Right renal pelvis (tissue), 4 donors: ENCODE results near the gene CLEC4G. TPM values are rescaled to one million over a fixed set of nuclear protein-coding genes. Genes with fewer than 3 reads are reported as not detected.

Experiments used
- DNase-seq, 4 donors: peaks; one replicate each; pipeline ENCODE4 v3.0.0-alpha.2; 2013; ENCODE audit warnings: low read depth in 4 of 4, low spot score in 3 of 4, missing footprints in 1 of 4
- polyA plus RNA-seq, 4 donors: library from polyadenylated mRNA; unstranded; fragments of 120-200 nt; gene quantifications; one replicate each; pipeline ENCODE4 v1.2.1, GENCODE V29; 2013; ENCODE audit not compliant: insufficient read length in 4 of 4

Gene CLEC4G
- polyA plus RNA-seq, 4 donors, result 0.13 TPM; not detected in 3

DNA sequence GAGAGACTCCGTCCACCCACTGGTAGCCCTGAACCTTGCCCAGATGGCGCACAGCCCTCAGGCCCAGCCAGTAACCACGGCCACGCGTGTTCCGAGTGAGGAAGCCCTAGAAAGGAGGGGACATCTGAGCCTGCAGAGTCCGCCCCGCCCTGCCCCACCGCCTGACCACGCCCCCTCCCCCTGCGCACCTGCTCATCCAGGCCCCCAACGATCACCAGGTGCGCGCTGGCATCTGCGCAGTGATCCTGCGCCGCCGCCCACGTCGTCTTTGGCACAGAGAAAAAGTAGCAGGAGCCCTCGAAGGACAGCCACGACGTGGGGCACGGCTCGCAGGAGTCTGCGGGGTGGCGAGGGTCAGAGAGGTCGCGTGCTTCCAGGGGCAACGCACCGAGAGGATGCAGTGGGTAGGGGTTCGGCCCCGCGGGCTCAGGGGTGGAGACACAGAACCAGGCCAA is 2.1 kb downstream of the CLEC4G start:
- DNase-seq, result no peak

DNA sequence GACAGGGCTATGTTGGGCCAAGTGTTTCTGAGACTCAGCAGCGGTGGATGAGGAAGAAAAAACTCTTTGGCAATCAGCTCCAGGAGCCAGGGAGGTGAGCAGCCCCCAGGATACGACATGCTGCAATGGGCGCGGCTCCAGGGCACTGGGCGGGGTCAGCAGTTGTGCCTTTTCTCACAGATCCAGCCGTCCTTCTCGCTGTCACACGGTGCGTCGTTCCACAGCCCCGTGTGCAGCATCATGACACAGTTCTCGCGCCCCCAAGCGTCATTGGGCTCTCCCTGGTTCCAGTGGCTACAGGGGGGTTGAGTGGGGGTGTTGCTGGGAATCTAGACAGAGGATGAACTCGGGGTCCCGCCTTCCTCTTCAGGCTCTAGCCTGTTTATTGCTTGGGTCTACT is 2.7 kb downstream of the CLEC4G start:
- DNase-seq, result no peak

DNA sequence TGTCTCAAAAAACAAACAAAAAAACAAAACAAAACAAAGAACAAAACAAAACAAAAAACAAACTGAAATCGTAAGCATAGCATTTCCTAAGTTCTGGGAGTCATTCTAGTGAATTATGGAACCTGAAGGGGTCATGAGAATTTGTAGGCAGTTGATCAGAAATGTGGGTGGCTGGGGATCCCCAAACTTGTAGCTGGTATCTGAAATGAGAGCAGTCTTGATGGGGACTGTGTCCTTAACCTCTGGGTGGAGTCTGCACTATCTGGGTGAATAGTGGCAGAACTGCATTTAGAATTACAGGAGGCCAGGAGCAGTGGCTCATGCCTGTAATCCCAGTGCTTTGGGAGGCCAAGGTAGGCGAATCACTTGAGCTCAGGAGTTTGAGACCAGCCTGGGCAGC is 6.1 kb downstream of the CLEC4G start:
- no peak for DNase-seq

DNA sequence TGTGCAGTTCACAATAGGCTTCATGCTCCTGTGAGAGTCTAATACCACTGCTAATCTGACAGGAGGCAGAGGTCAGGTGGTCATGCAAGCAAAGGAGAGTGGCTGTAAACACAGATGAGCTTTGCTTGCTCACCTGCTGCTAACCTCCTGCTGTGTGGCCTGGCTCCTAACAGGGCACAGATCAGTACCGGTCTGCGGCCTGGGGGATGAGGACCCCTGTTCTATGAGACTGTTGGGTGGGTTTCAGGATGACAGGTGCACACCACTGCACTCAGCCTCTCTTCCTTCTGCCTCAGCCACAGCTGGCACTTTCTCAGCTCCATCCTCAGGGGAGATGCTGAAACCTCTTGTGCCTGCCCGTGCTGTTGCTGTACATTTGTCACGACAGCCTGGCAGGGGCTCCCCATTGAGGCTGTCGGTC is 9.7 kb downstream of the CLEC4G start:
- DNase-seq, result no peak

DNA sequence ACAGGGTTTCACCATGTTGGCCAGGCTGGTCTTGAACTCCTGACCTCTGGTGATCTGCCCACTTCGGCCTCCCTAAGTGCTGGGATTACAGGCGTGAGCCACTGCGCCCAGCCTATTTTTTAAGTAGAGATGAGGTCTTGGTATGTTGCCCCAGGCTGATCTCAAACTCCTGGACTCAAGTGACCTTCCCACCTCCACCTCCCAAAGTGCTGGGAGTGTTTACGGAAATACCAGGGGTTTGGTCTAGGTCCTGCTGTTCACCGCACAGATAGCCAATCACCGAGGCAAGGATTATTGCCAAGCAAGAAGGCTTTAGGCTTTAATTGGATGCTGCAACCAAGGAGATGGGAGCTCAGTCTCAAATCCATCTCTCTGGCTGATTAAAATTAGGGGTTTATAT is 11.6 kb downstream of the CLEC4G start:
- no peak for DNase-seq

DNA sequence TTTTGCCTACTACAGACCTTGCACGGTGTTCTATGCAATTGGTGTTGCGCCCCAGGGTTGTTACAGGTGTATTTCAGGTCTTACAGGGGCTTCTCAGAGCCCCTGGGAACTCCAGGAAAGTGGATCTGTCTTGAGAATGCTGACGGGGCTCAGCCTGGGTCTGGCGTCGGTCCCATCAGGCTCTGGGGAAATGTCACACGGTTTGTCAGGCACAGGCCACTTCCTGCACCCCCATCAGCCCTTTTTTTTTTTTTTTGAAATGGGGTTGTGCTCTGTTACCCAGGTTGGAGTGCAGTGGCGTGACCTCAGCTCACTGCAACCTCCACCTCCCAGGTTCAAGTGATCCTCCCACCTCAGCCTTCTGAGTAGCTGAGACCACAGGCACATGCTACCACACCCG is 13.2 kb downstream of the CLEC4G start:
- DNase-seq, result no peak

DNA sequence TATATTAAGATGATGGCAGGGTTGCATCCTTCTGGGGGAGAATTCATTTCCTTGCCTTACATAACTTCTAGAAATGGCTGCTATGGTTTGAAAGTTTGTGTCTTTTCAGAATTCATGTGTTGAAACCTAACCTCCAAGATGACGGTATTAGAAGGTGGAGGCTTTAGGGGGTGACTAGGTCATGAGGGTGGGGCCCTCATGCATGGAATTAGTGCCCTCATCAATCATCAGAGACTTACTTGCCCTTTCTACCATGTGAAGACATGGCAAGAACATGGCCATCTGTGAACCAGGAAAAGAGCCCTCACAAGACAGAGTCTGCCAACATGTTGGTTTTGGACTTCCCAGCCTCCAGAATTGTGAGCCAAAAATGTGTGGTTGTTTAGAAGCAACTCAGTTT is 15.1 kb downstream of the CLEC4G start:
- no peak for DNase-seq

DNA sequence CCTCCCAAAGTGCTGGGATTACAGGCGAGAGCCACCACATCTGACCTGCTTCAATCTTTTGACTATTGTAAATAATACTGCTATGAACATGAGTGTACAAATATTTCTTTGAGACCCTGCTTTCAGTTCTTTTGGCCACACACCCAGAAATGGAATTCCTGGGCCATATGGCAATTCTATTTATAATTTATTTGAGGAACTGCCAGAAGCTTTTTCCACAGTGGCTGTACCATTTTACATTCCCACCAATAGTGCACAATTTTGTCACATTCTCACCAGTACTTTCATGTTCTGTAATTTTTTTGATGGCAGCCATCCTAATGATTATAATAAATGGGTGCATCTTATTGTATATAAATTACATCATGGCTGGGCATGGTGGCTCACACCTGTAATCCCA is 16.2 kb downstream of the CLEC4G start:
- no peak for DNase-seq

DNA sequence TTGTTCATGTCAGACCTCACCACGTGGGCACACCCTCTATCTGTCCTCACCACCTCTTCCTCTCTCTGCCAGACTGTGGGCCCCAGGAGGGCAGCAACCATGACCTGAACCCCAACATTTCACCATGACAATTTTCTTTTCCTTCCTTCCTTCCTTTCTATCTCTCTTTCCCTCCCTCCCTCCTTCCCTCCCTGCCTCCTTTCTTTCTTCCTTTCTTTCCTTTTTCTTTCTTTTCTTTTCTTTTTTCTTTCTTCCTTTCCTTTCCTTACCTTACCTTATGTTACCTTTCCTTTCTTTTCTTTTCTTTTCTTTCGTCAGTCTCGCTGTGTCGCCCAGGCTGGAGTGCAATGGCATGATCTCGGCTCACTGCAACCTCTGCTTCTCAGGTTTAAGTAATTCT is 21.3 kb downstream of the CLEC4G start:
- DNase-seq, result no peak

DNA sequence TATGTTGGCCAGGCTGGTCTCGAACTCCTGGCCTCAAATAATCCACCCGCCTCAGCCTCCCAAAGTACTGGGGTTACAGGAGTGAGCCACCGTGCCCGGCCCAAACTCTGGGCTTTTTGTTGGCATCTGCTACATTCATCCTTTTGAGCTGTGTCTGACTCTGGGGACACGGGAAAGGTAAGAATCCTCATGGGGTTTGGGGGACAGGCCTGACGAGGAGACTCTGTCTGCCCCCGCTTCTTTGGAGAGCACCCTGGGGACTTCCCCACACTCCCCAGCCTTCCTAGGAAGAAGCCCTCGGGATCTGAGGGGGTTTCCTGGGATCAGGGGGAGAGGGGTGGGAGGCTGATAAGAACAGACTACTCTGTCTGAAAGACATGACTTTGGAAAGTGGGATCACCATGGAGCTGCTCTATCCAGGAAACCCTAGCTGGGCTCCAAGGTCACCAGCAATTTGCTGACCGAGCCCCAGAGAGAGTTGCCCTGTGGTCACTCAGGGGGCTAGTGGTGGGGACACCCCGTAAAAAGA is 21.9 kb downstream of the CLEC4G start:
- no peak for DNase-seq

DNA sequence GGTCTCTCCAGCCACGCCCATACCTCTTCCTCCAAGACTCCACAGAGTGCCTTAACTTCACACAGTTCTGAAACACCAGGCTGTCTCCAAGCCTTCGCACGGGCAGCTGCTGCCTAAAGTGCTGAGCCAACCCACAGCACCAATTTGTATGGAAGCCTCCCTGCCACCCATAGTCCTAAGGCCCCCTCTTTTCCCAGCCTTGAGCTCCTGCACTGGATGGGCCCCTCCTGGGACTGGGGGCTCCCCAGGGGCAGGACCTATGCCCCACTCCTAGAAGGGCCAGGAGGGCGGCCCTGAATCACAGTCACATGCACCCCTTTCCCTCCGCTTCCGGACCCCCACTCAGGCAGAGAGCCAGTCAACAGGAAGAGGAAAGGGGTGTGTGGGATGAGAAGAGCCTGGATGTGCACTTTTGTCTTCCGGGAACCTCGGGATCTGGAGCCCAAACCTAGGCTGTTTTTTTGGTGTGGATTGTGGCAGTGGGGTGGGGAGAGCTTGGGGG is 24.9 kb downstream of the CLEC4G start:
- DNase-seq, result no peak

DNA sequence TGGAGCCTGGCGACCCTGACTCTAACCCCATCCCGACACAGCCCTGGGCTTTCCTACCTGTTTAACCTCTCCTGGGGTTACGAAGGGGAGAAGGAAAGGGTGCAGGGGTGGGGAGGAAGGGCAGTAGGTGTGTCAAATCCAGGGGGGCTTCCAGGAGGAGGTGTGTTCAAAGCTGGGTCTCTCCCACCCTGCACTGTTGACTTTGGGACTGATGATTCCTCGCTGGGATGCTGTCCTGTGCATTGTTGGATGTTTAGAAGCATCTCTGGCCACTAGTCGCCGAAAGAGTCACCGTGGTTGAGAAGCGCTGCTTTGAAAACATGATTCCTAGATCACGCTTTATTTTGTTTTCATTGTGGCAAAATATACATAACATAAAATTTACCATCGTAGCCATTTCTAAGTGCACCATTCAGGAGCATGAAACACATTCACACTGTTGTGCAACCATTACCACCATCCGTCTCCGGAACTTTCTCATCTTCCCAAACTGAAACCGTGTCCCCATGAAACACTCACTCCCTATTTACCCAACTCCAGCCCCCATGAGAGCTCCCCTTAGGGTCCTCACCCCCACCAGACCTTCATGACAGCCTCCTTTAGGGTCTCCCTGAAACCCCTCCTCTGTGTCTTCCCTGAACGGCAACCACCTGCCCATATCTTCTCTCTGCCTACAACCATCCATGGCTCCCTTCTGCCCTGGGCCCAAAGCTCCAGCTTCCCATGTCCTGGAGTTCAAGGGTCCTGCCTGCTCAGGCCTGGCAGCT is 25.5 kb downstream of the CLEC4G start:
- no peak for DNase-seq

DNA sequence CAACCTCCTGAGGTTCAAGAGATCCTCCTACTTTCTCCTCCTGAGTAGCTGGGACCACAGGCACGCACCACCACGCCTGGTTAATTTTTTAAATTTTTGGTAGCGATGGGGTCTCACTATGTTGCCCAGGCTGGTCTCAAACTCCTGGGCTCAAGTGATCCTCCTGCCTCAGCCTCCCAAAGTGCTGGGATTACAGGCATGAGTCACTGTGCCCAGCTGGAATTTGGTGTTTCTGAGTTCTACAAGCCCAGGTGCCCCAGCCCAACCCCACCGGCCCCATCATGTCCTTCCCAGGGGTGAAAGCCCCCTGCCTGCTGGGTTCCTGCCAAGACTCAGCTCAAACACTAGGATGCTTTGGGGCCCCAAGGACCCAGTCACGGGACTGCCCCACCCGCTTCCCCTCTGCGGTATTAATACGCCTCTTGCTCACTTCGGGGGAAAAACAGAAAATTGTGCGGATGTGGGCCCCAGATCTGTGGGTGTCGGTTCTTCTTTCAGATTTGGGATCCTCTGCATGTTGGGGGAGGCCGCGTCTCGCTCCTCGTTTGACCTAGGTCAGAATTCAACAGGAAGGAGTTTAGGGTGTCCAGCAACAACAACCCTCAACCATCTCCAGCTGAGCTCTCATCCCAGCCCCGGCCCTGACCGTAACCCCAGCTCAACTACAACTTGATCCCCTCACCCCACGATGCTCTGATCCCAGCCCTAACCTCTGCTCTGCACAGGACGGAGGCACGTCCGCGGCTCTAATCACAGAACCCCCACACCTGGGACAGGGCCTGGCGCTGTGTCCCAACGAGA is 26.3 kb downstream of the CLEC4G start:
- no peak for DNase-seq

DNA sequence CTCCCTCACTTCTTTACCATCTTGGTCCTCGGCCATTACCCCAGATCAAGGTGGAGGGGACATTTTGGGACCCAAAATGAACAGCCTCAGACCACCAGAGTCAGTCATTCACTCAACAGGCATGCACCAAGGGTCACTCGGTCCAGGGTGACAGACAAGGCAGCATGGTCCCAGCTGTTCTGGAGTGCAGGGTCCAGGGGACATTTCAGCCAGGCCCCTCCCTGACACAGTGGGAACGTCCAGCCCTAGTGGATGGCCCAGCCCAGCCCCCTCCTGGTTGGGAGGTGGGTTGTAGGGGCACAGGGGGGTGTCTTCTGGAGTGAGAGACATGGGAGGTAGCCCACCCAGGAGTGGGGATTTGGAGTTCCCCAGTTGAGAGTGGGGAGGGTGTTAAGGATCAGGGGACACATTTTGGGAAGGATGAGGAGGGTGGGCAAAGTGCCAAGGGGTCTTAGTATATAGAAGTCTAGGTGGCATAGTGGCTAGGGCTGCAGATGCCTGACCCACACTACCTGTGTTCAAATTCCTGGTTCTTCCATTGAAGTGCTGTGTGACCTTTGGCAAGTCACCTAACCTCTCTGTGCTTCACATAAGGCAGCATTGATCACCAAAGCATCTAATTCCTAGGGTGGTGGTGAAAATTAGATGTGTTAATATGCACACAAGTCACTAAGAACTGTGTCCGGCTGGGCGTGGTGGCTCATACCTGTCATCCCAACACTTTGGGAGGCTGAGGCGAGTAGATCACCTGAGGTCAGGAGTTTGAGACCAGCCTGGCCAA is 27.4 kb downstream of the CLEC4G start:
- no peak for DNase-seq

DNA sequence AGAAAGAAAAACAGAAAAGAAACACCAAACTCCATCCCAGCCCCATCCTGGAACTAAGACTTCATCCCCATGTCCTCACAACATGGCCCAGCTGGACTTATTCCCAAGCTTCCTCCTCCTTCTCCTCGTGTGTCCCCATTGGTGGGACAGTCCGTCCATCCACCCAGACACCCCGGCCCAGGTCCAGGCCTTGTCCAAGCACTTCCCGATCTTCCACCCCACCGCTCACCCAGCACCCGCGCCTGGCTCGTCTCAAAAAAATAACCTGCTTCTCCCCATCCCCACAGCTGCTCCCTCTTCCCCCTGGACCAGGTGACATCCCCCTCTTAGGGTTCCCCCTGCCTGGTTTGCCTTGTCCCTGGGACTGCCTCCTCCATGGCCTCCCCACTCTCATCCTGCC is 28.6 kb downstream of the CLEC4G start:
- DNase-seq, result no peak

DNA sequence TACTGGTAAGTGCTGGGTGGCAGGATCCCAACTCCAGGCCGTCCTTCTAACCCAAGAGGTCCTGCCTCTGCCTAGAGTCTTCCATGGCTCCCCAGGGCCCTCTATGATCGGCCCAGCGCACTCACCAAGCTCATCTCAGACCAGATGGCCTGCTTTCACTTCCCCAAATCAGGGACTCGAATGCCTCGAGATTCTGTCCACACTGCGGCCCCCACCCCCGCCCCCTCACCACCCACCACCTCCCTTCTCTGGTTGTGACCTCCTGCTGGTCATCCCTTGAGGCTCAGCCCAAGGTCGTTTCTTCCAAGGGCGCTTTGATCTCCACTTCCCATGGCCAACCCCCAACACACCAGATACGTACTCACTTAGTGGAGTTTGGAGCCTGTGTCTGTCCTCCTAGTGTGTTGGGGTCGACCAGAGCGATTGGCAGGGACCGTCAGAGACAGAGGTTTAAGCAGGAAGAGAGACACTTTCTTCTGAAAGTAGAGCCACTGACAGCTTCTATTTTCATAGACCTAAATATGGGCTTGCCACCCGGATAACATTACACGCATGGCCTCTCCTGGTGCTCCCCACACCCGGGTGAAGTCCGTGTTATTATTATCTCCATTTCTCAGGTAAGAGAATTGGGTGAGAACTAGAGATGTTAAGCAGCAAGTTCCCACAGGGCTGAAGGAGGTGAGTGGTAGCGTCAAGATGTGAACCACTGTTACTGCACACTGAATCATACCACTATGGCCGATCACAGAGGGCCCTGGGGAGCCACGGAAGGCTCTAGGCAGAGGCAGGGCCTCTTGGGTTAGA is 30.1 kb downstream of the CLEC4G start, which contains the start of gene FCER2:
Gene FCER2 (minus strand): TSS at position 478 of the 804 bp plus-strand sequence. CDS start 2,371 bp downstream, outside the sequence.
- no peak for DNase-seq

DNA sequence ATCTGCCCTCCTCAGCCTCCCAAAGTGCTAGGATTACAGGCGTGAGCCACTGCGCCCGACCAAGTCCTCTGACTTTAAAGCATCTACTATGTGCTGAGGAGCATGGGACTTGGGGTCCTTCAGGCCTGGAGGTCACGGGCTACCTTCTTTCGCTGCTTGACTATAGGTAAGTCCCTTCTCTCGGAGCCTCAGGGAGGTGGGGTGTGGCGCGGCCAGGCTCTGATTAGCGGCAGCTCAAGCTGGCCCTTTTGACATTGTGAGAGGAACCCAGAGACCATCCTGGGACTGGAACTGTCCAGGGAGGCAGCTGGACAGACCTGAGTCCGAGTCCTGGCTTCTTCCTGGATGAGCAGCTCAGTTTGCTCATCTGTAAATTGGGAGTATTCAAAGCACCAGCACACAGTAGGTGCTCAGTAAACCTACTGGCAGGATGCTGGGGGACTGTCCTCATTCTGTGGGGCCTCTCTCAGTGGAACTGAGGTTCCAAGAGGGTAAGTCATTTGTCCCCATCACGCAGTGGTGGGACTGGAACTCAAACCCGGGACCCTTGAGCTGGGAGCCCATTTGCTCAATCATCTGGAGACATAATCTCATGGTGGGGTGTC is 30.8 kb downstream of the CLEC4G start:
- DNase-seq, result no peak

DNA sequence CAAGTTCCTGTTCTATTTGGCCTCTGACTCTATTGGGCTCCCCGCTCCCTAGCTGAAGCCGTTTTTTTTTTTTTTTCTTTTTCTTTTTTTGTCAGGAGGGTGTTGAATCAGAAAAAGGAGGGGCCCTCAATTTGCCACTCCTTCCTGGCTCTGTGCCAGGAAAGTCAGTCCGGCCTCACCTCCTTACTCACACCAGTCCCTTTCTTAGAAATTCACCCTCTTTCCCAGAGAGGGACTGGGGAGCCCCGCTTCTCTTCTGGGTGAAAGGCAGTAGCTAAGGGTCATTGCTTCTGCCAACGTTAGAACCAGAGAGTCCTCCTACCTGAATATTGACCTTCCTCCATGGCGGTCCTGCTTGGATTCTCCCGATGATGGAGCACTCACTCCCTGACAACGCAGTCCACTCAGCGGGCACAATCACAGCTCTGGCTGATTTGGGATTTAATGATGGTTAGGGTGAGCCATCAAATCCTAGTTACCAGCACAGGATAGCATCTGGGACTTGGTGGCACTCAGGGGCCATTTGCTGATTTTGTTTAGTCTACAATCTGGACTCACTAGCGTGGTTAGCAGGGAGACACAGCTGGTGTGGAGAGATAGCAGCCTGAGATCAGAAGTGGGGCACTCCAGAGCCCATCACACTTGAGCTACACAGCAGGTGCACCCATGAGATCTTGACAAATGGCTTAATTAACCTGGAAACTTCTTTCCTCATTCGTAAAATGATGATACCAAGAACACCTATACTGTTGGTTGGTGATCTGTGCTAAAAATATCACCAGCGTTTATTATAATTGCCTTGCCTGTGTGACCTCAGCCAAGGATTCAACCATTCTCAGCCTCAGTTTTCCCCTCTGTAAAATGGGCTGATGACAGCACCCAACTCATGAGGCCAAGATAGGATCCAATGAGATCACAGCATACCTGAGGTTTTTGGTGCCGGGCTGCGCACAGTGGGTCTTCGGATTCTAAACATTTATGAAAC is 32.2 kb downstream of the CLEC4G start:
- DNase-seq, result no peak
